HepG2 (cell line): ENCODE results near the gene MEIOC. TPM values are rescaled to one million over a fixed set of nuclear protein-coding genes. Genes with fewer than 3 reads are reported as not detected.
A peak's percentile ranks its signal among the peaks of the same experiment; 100 is the strongest.

Experiments
- ASH2L ChIP-seq: fragments of 300-600, 200-600 bp; sonication (generic); IDR thresholded peaks from 2 replicates; pipeline ENCODE4 v1.7.0; 2017; ENCODE audit warnings: low read depth, mild to moderate bottlenecking, moderate library complexity, mixed read lengths, low read length; ENCODE audit not compliant: insufficient read length
- MEIS2 ChIP-seq: sonication (generic); formaldehyde crosslinking; IDR thresholded peaks from 2 replicates; pipeline ENCODE4 v1.9.0; 2021; ENCODE audit warnings: mild to moderate bottlenecking, missing genetic modification reagents
- MIER2 ChIP-seq: IDR thresholded peaks from 2 replicates; pipeline ENCODE4 v1.6.1; 2016; ENCODE audit warnings: missing biosample characterization, missing genetic modification reagents
- MXD4 ChIP-seq: IDR thresholded peaks from 2 replicates; pipeline ENCODE4 v1.6.1; 2016; ENCODE audit warnings: mild to moderate bottlenecking, missing biosample characterization, missing genetic modification reagents
- MYC ChIP-seq: sonication (generic); formaldehyde crosslinking; IDR thresholded peaks from 2 replicates; pipeline ENCODE4 v1.9.0; 2021; ENCODE audit warnings: missing genetic modification reagents, borderline replicate concordance
- ZNF124 ChIP-seq: sonication (generic); formaldehyde crosslinking; IDR thresholded peaks from 2 replicates; pipeline ENCODE4 v1.4.0; 2020; ENCODE audit warnings: missing genetic modification reagents
- ZNF33B ChIP-seq: sonication (generic); formaldehyde crosslinking; IDR thresholded peaks from 2 replicates; pipeline ENCODE4 v1.5.1; 2020; ENCODE audit warnings: mild to moderate bottlenecking, missing genetic modification reagents
- ZSCAN29 ChIP-seq: sonication (generic); formaldehyde crosslinking; conservative IDR thresholded peaks from 2 replicates; pipeline ENCODE4 v1.4.0; 2020; ENCODE audit warnings: mild to moderate bottlenecking, missing genetic modification reagents
- polyA plus RNA-seq, 8 experiments: library from polyadenylated mRNA; depleted of rRNA in 3 of 8; stranded (reverse) in 7 of 8; unstranded in 1 of 8; fragments of >200 nt; fragmentation: Illumina TruSeq in 4 of 8; extraction: Trizol in 4 of 8; gene quantifications; 2 replicates each; pipeline versions ENCODE4 v1.2.1 to v1.2.3, GENCODE V29; 2011 to 2016; ENCODE audit warnings: low read depth in 4 of 8, missing spikeins in 1 of 8, mixed read lengths in 1 of 8; ENCODE audit not compliant: insufficient read depth in 1 of 8
- total RNA-seq, 5 experiments: library from RNA; depleted of rRNA; stranded (reverse); fragments of >200 nt; fragmentation: Illumina TruSeq; extraction: Trizol; gene quantifications; 2 replicates each; pipeline ENCODE4 v1.2.3, GENCODE V29; 2016; ENCODE audit warnings: low read depth in 1 of 5
- TF ChIP-seq, protein P1 (sequence below): sonication (generic); formaldehyde crosslinking; IDR thresholded peaks from 2 replicates; pipeline ENCODE4 v1.5.0; 2020; ENCODE audit warnings: missing genetic modification reagents
- TF ChIP-seq, protein P2 (sequence below): sonication (generic); formaldehyde crosslinking; IDR thresholded peaks from 2 replicates; pipeline ENCODE4 v1.4.0; 2020; ENCODE audit warnings: mild to moderate bottlenecking, missing genetic modification reagents
- TF ChIP-seq, protein P3 (sequence below): sonication (generic); formaldehyde crosslinking; IDR thresholded peaks from 2 replicates; pipeline ENCODE4 v1.4.0; 2020; ENCODE audit warnings: mild to moderate bottlenecking, missing genetic modification reagents
- TF ChIP-seq, protein P4 (sequence below): sonication (generic); formaldehyde crosslinking; IDR thresholded peaks from 2 replicates; pipeline ENCODE4 v1.4.0; 2020; ENCODE audit warnings: missing genetic modification reagents
- TF ChIP-seq, protein P5 (sequence below): sonication (generic); formaldehyde crosslinking; IDR thresholded peaks from 2 replicates; pipeline ENCODE4 v1.5.0; 2020; ENCODE audit warnings: mild to moderate bottlenecking, missing genetic modification reagents
- TF ChIP-seq, protein P6 (sequence below): sonication (generic); formaldehyde crosslinking; IDR thresholded peaks from 2 replicates; pipeline ENCODE4 v1.5.0; 2020; ENCODE audit warnings: missing genetic modification reagents
- TF ChIP-seq, protein P7 (sequence below): sonication (generic); formaldehyde crosslinking; IDR thresholded peaks from 2 replicates; pipeline ENCODE4 v1.9.0; 2021; ENCODE audit warnings: missing genetic modification reagents, mild to moderate bottlenecking, borderline replicate concordance

MEIOC gene
- total and polyA plus RNA-seq, 2 of the 13 experiments (the other 11 are each of a cell fraction or from before 2014, with no cell fraction given): 0.04 to 0.15 TPM

DNA sequence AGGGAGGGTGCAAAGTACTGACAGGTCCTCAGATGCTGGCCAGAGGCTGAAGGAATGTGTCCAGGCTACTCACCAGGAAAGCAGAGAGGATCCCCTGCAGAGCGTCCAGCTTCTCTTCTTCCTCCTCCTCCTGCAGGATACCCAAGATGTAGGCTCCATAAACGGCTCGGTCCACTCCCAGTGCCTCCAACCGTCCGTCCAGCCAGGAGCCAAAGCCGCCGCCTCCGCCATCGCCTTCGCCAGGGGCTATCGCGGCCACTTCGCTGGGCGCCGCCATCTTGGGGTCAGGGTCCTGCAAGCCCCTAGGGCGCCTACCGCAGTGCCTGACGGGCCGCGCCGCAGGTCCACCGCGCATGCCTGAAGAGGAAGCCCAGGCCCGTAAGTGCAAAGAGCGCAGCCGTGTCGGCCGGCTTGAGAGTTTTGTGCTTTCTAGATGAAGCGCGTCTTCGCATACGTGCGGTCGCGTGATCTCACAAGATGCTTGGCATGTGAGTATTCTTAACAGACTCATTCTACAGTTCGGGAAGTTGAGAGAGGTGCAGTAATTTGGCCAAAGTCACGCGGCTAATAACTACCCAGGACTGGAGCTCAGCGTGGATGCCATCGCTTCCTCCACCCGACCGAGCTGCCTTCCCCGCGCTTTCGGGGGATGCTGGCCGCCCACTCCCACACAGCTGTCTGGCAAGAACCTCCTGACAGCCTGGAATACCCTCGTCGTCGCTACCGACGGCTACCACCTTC lies 33.4 kb downstream of the MEIOC start, which contains the start of gene CCDC43 (continued):
- TF ChIP-seq, protein P1, sequence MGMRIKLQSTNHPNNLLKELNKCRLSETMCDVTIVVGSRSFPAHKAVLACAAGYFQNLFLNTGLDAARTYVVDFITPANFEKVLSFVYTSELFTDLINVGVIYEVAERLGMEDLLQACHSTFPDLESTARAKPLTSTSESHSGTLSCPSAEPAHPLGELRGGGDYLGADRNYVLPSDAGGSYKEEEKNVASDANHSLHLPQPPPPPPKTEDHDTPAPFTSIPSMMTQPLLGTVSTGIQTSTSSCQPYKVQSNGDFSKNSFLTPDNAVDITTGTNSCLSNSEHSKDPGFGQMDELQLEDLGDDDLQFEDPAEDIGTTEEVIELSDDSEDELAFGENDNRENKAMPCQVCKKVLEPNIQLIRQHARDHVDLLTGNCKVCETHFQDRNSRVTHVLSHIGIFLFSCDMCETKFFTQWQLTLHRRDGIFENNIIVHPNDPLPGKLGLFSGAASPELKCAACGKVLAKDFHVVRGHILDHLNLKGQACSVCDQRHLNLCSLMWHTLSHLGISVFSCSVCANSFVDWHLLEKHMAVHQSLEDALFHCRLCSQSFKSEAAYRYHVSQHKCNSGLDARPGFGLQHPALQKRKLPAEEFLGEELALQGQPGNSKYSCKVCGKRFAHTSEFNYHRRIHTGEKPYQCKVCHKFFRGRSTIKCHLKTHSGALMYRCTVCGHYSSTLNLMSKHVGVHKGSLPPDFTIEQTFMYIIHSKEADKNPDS (CRISPR knock-in tag): 0 out of 2 replicates have a peak, but pooled peaks have one; percentile 20
- TF ChIP-seq ZNF124 (CRISPR knock-in tag) (no peak), MXD4 (peak; percentile 86), MYC (CRISPR knock-in tag) (peak; percentile 94), ZNF33B (CRISPR knock-in tag) (peak; percentile 95), MEIS2 (CRISPR knock-in tag) (peak; percentile 92), ZSCAN29 (CRISPR knock-in tag) (peak; percentile 77), ASH2L (peak; percentile 96), MIER2 (peak; percentile 53; the same call in 1 of the 2 replicates)
- TF ChIP-seq, protein P2, sequence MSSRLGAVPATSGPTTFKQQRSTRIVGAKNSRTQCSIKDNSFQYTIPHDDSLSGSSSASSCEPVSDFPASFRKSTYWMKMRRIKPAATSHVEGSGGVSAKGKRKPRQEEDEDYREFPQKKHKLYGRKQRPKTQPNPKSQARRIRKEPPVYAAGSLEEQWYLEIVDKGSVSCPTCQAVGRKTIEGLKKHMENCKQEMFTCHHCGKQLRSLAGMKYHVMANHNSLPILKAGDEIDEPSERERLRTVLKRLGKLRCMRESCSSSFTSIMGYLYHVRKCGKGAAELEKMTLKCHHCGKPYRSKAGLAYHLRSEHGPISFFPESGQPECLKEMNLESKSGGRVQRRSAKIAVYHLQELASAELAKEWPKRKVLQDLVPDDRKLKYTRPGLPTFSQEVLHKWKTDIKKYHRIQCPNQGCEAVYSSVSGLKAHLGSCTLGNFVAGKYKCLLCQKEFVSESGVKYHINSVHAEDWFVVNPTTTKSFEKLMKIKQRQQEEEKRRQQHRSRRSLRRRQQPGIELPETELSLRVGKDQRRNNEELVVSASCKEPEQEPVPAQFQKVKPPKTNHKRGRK (CRISPR knock-in tag): 0 out of 2 replicates have a peak, but pooled peaks have one; percentile 62
- TF ChIP-seq, protein P3, sequence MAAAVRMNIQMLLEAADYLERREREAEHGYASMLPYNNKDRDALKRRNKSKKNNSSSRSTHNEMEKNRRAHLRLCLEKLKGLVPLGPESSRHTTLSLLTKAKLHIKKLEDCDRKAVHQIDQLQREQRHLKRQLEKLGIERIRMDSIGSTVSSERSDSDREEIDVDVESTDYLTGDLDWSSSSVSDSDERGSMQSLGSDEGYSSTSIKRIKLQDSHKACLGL: no peak; the same call in none of the 2 replicates
- TF ChIP-seq, protein P4, sequence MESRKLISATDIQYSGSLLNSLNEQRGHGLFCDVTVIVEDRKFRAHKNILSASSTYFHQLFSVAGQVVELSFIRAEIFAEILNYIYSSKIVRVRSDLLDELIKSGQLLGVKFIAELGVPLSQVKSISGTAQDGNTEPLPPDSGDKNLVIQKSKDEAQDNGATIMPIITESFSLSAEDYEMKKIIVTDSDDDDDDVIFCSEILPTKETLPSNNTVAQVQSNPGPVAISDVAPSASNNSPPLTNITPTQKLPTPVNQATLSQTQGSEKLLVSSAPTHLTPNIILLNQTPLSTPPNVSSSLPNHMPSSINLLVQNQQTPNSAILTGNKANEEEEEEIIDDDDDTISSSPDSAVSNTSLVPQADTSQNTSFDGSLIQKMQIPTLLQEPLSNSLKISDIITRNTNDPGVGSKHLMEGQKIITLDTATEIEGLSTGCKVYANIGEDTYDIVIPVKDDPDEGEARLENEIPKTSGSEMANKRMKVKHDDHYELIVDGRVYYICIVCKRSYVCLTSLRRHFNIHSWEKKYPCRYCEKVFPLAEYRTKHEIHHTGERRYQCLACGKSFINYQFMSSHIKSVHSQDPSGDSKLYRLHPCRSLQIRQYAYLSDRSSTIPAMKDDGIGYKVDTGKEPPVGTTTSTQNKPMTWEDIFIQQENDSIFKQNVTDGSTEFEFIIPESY (CRISPR knock-in tag): no peak; the same call in 1 of the 2 replicates
- TF ChIP-seq, protein P5, sequence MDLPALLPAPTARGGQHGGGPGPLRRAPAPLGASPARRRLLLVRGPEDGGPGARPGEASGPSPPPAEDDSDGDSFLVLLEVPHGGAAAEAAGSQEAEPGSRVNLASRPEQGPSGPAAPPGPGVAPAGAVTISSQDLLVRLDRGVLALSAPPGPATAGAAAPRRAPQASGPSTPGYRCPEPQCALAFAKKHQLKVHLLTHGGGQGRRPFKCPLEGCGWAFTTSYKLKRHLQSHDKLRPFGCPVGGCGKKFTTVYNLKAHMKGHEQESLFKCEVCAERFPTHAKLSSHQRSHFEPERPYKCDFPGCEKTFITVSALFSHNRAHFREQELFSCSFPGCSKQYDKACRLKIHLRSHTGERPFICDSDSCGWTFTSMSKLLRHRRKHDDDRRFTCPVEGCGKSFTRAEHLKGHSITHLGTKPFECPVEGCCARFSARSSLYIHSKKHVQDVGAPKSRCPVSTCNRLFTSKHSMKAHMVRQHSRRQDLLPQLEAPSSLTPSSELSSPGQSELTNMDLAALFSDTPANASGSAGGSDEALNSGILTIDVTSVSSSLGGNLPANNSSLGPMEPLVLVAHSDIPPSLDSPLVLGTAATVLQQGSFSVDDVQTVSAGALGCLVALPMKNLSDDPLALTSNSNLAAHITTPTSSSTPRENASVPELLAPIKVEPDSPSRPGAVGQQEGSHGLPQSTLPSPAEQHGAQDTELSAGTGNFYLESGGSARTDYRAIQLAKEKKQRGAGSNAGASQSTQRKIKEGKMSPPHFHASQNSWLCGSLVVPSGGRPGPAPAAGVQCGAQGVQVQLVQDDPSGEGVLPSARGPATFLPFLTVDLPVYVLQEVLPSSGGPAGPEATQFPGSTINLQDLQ (CRISPR knock-in tag): no peak; the same call in 1 of the 2 replicates
- TF ChIP-seq, protein P6, sequence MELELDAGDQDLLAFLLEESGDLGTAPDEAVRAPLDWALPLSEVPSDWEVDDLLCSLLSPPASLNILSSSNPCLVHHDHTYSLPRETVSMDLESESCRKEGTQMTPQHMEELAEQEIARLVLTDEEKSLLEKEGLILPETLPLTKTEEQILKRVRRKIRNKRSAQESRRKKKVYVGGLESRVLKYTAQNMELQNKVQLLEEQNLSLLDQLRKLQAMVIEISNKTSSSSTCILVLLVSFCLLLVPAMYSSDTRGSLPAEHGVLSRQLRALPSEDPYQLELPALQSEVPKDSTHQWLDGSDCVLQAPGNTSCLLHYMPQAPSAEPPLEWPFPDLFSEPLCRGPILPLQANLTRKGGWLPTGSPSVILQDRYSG (CRISPR knock-in tag): peak; percentile 75; the same call in 1 of the 2 replicates
- TF ChIP-seq, protein P7, sequence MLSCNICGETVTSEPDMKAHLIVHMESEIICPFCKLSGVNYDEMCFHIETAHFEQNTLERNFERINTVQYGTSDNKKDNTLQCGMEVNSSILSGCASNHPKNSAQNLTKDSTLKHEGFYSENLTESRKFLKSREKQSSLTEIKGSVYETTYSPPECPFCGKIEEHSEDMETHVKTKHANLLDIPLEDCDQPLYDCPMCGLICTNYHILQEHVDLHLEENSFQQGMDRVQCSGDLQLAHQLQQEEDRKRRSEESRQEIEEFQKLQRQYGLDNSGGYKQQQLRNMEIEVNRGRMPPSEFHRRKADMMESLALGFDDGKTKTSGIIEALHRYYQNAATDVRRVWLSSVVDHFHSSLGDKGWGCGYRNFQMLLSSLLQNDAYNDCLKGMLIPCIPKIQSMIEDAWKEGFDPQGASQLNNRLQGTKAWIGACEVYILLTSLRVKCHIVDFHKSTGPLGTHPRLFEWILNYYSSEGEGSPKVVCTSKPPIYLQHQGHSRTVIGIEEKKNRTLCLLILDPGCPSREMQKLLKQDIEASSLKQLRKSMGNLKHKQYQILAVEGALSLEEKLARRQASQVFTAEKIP: no peak
